Measurements from ENCODE around the gene C9orf72. TPM values are rescaled to one million over a fixed set of nuclear protein-coding genes. Genes with fewer than 3 reads are reported as not detected.

Gene C9orf72
- total RNA-seq, 1 donor from 2014 or later: 20.3 TPM

GRCh38 chr9:27540502-27540901 is 32.8 kb downstream of the C9orf72 start:
- Histone ChIP-seq H3K27me3 (ENCODE audit: control insufficient read depth, insufficient read depth, low read length) (no peaks in the 10 kb centered on the region), H3K4me3 (ENCODE audit: low read depth, low read length) (no peak overlapping the region), H3K36me3 (ENCODE audit: control insufficient read depth, insufficient read depth, low read length) (no peaks in the 10 kb centered on the region)
- TF ChIP-seq CTCF (IDR thresholded peaks at IDR 0.05; ENCODE audit: insufficient read depth, low read length, severe bottlenecking): no peak
- no peak for FAIRE-seq
- DNase-seq (ENCODE audit: low read depth): no peak

- FAIRE-seq: no peak
- H3K27me3 ChIP-seq (ENCODE audit: control insufficient read depth, insufficient read depth, low read length): no peaks in the 10 kb centered on the region
- no peaks in the 10 kb centered on the region for H3K36me3 ChIP-seq (ENCODE audit: control insufficient read depth, insufficient read depth, low read length)
- H3K4me3 ChIP-seq (ENCODE audit: low read depth, low read length): no peak overlapping the region
- no peak for TF ChIP-seq CTCF (IDR thresholded peaks at IDR 0.05; ENCODE audit: insufficient read depth, low read length, severe bottlenecking)
- peak; percentile 82 for DNase-seq (ENCODE audit: low read depth)
Observed at GRCh38 chr9:27539479-27540441, 33.5 kb downstream of the C9orf72 start.

- Histone ChIP-seq H3K36me3 (ENCODE audit: control insufficient read depth, insufficient read depth, low read length) (no peaks in the 10 kb centered on the region), H3K4me3 (ENCODE audit: low read depth, low read length) (no peak overlapping the region), H3K27me3 (ENCODE audit: control insufficient read depth, insufficient read depth, low read length) (no peaks in the 10 kb centered on the region)
- TF ChIP-seq CTCF (IDR thresholded peaks at IDR 0.05; ENCODE audit: insufficient read depth, low read length, severe bottlenecking): no peak
- no peak for FAIRE-seq
- DNase-seq (ENCODE audit: low read depth): no peak
Observed at GRCh38 chr9:27538647-27539046, 34.6 kb downstream of the C9orf72 start.

- no peak overlapping the region for H3K4me3 ChIP-seq (ENCODE audit: low read depth, low read length)
- H3K36me3 ChIP-seq (ENCODE audit: control insufficient read depth, insufficient read depth, low read length): no peaks in the 10 kb centered on the region
- no peaks in the 10 kb centered on the region for H3K27me3 ChIP-seq (ENCODE audit: control insufficient read depth, insufficient read depth, low read length)
- no peak for TF ChIP-seq CTCF (IDR thresholded peaks at IDR 0.05; ENCODE audit: insufficient read depth, low read length, severe bottlenecking)
- no peak for FAIRE-seq
- DNase-seq (ENCODE audit: low read depth): no peak
Observed at GRCh38 chr9:27537756-27538155, 35.5 kb downstream of the C9orf72 start.

GRCh38 chr9:27537027-27537435 is 36.2 kb downstream of the C9orf72 start:
- no peak for TF ChIP-seq CTCF (IDR thresholded peaks at IDR 0.05; ENCODE audit: insufficient read depth, low read length, severe bottlenecking)
- Histone ChIP-seq H3K36me3 (ENCODE audit: control insufficient read depth, insufficient read depth, low read length) (no peaks in the 10 kb centered on the region), H3K27me3 (ENCODE audit: control insufficient read depth, insufficient read depth, low read length) (no peaks in the 10 kb centered on the region), H3K4me3 (ENCODE audit: low read depth, low read length) (no peak overlapping the region)
- DNase-seq (ENCODE audit: low read depth) (peak; percentile 51), FAIRE-seq (peak; percentile 28)

Measured in bronchial epithelial cell (primary cell).